GM23338 (cell line): ENCODE measurements around the gene SEC16B. TPM values are rescaled to one million over a fixed set of nuclear protein-coding genes. Genes with fewer than 3 reads are reported as not detected.

Source experiments
- ATAC-seq: fragments of 200-7000 bp; cut with Tn5 transposase; 3 replicates; pipeline ENCODE4 v1.9.1; 2020
- DNase-seq: peaks from one replicate; pipeline ENCODE4 v3.0.0-alpha.2; 2015; ENCODE audit warnings: low spot score
- H2AFZ ChIP-seq: fragments of 200-600 bp; sonication (generic); 2 replicates; pipeline ENCODE4 v1.8.0; 2016; ENCODE audit warnings: antibody characterized with exemption, mild to moderate bottlenecking, moderate library complexity
- H3F3A ChIP-seq: fragments of 200-600 bp; sonication (generic); replicated peaks from 2 replicates; pipeline ENCODE4 v1.8.0; 2017; ENCODE audit warnings: antibody characterized with exemption, mixed run types, low read depth
- H3K27ac ChIP-seq: fragments of 200-600 bp; sonication (generic); 2 replicates; pipeline ENCODE4 v1.6.1; 2016; ENCODE audit warnings: low read depth
- H3K27me3 ChIP-seq: fragments of 200-600 bp; sonication (generic); 2 replicates; pipeline ENCODE4 v1.8.0; 2016; ENCODE audit warnings: mild to moderate bottlenecking, mixed run types, moderate library complexity; ENCODE audit not compliant: insufficient read depth
- H3K36me3 ChIP-seq: fragments of 200-600 bp; sonication (generic); 2 replicates; pipeline ENCODE4 v1.8.0; 2016; ENCODE audit warnings: mild to moderate bottlenecking; ENCODE audit not compliant: insufficient read depth
- H3K4me1 ChIP-seq: fragments of 200-600 bp; sonication (generic); 2 replicates; pipeline ENCODE4 v1.8.0; 2016; ENCODE audit warnings: mild to moderate bottlenecking, moderate library complexity; ENCODE audit not compliant: insufficient read depth
- H3K4me2 ChIP-seq: fragments of 200-600 bp; sonication (generic); 2 replicates; pipeline ENCODE4 v1.7.1; 2017; ENCODE audit warnings: mixed run types
- H3K4me3 ChIP-seq: fragments of 200-600 bp; sonication (generic); 2 replicates; pipeline ENCODE4 v1.6.1; 2016; ENCODE audit warnings: mixed run types
- H3K79me2 ChIP-seq: fragments of 200-600 bp; sonication (generic); replicated peaks from 2 replicates; pipeline ENCODE4 v1.8.0; 2017; ENCODE audit warnings: mild to moderate bottlenecking; ENCODE audit not compliant: insufficient read depth
- H3K9me2 ChIP-seq: fragments of 200-600 bp; sonication (generic); 2 replicates; pipeline ENCODE4 v1.8.0; 2017; ENCODE audit not compliant: insufficient read depth
- H4K20me1 ChIP-seq: fragments of 200-600 bp; sonication (generic); replicated peaks from 2 replicates; pipeline ENCODE4 v1.8.0; 2017; ENCODE audit warnings: mild to moderate bottlenecking; ENCODE audit not compliant: insufficient read depth
- H3K27ac Mint-ChIP-seq: 2 replicates; pipeline ENCODE4 v1.8.0; 2020; ENCODE audit warnings: inconsistent platforms, mild to moderate bottlenecking, moderate library complexity, mixed read lengths
- H3K27me3 Mint-ChIP-seq: 3 replicates; pipeline ENCODE4 v1.8.0; 2022; ENCODE audit warnings: low read depth, mild to moderate bottlenecking, moderate library complexity, mixed read lengths, inconsistent platforms; ENCODE audit not compliant: insufficient read depth, poor library complexity
- H3K36me3 Mint-ChIP-seq: 3 replicates; pipeline ENCODE4 v1.8.0; 2021; ENCODE audit warnings: low read depth, mild to moderate bottlenecking, inconsistent platforms, moderate library complexity, mixed read lengths
- H3K4me1 Mint-ChIP-seq: 3 replicates; pipeline ENCODE4 v1.8.0; 2020; ENCODE audit warnings: mild to moderate bottlenecking, inconsistent platforms, mixed read lengths
- H3K4me3 Mint-ChIP-seq: 3 replicates; pipeline ENCODE4 v1.8.0; 2021; ENCODE audit warnings: moderate library complexity, mild to moderate bottlenecking, inconsistent platforms, mixed read lengths
- H3K9me3 Mint-ChIP-seq: 3 replicates; pipeline ENCODE4 v1.8.0; 2020; ENCODE audit warnings: moderate library complexity, mild to moderate bottlenecking, inconsistent platforms, mixed read lengths
- CREB1 ChIP-seq: fragments of 250-450 bp; sonication (Bioruptor Pico); IDR thresholded peaks from 2 replicates; pipeline ENCODE4 v1.5.0; 2020; ENCODE audit warnings: low read depth, mild to moderate bottlenecking, moderate library complexity
- ETS1 ChIP-seq: IDR thresholded peaks from 2 replicates; pipeline ENCODE4 v1.6.1; 2016; ENCODE audit warnings: antibody characterized with exemption
- EZH2 ChIP-seq: fragments of 200-600 bp; sonication (generic); IDR thresholded peaks from one replicate; pipeline ENCODE4 v1.8.0; 2017; ENCODE audit warnings: antibody characterized with exemption, mild to moderate bottlenecking, low read depth; ENCODE audit not compliant: unreplicated experiment
- EZH2phosphoT487 ChIP-seq: fragments of 200-600 bp; sonication (generic); IDR thresholded peaks from one replicate; pipeline ENCODE4 v1.8.1; 2018; ENCODE audit warnings: antibody characterized with exemption; ENCODE audit not compliant: unreplicated experiment
- JUNB ChIP-seq: IDR thresholded peaks from one replicate; pipeline ENCODE4 v1.6.1; 2016; ENCODE audit warnings: antibody characterized with exemption; ENCODE audit not compliant: unreplicated experiment
- NANOG ChIP-seq: IDR thresholded peaks from 2 replicates; pipeline ENCODE4 v1.6.1; 2016; ENCODE audit warnings: antibody characterized with exemption, borderline replicate concordance
- POLR2AphosphoS5 ChIP-seq: IDR thresholded peaks from 2 replicates; pipeline ENCODE4 v1.6.1; 2016; ENCODE audit warnings: antibody characterized with exemption, low read depth
- STAT1 ChIP-seq: IDR thresholded peaks from one replicate; pipeline ENCODE4 v1.6.1; 2016; ENCODE audit warnings: antibody characterized with exemption; ENCODE audit not compliant: unreplicated experiment
- ZNF114 ChIP-seq: fragments of 250-450 bp; sonication (Bioruptor Pico); IDR thresholded peaks from 2 replicates; pipeline ENCODE4 v1.5.0; 2020; ENCODE audit warnings: mild to moderate bottlenecking, moderate library complexity
- ZNF331 ChIP-seq: fragments of 250-450 bp; sonication (Bioruptor Pico); IDR thresholded peaks from 2 replicates; pipeline ENCODE4 v1.5.0; 2020; ENCODE audit warnings: low read depth, mild to moderate bottlenecking, moderate library complexity
- polyA plus RNA-seq: library from polyadenylated mRNA; unstranded; fragments of >200 nt; fragmentation: Nextera tagmentation; extraction: Ambion mirVana; gene quantifications from 2 replicates; pipeline ENCODE4 v1.2.1, GENCODE V29; 2016
- total RNA-seq: library from RNA; depleted of rRNA; stranded (reverse); fragments of >200 nt; shearing (Covaris generic); gene quantifications from 2 replicates; pipeline ENCODE4 v1.2.3, GENCODE V29; 2014
- TF ChIP-seq, protein P1 (sequence below): fragments of 250-450 bp; sonication (Bioruptor Pico); IDR thresholded peaks from 2 replicates; pipeline ENCODE4 v1.5.0; 2020; ENCODE audit warnings: mild to moderate bottlenecking, moderate library complexity
- TF ChIP-seq, protein P2 (sequence below), 2 experiments: fragments of 200-600 bp in 1 of 2; sonication (generic) in 1 of 2; conservative IDR thresholded peaks; 2 replicates each; pipeline versions ENCODE4 v1.5.1 to v1.6.1; 2016 to 2017; ENCODE audit warnings: antibody characterized with exemption in 2 of 2, low read depth in 2 of 2, mild to moderate bottlenecking in 2 of 2, moderate library complexity in 1 of 2
- TF ChIP-seq, protein P3 (sequence below): IDR thresholded peaks from one replicate; pipeline ENCODE4 v1.6.1; 2018; ENCODE audit warnings: antibody characterized with exemption; ENCODE audit not compliant: unreplicated experiment

The SEC16B gene
- total and polyA plus RNA-seq, 2 experiments from 2014 or later = 0.29 to 1.2 TPM

GRCh38 chr1:178005450-178005849 is 35.6 kb upstream of the SEC16B start:
- Histone ChIP-seq H3K4me2 (no peak overlapping the region), H3K27me3 (no peaks in the 10 kb centered on the region), H3K36me3 (no peaks in the 10 kb centered on the region), H3K79me2 (no peaks in the 10 kb centered on the region), H3K27ac (no peak overlapping the region), H3F3A (no peaks in the 10 kb centered on the region), H2AFZ (no peak overlapping the region), H3K4me1 (peaks cover 8% of the 10 kb centered on the region), H4K20me1 (no peaks in the 10 kb centered on the region; the same call in 1 of the 2 replicates), H3K4me3 (no peak overlapping the region), H3K9me2 (peaks cover 10% of the 10 kb centered on the region; the same call in 1 of the 2 replicates)
- no peak for DNase-seq
- Mint-ChIP-seq H3K4me3 (no peak overlapping the region), H3K9me3 (no peaks in the 10 kb centered on the region), H3K4me1 (peaks cover 6% of the 10 kb centered on the region), H3K36me3 (no peaks in the 10 kb centered on the region), H3K27ac (no peak overlapping the region), H3K27me3 (no peaks in the 10 kb centered on the region)
- no peak for TF ChIP-seq ZNF331 (CRISPR knock-in tag)
- no peak for TF ChIP-seq EZH2
- TF ChIP-seq, protein P1, sequence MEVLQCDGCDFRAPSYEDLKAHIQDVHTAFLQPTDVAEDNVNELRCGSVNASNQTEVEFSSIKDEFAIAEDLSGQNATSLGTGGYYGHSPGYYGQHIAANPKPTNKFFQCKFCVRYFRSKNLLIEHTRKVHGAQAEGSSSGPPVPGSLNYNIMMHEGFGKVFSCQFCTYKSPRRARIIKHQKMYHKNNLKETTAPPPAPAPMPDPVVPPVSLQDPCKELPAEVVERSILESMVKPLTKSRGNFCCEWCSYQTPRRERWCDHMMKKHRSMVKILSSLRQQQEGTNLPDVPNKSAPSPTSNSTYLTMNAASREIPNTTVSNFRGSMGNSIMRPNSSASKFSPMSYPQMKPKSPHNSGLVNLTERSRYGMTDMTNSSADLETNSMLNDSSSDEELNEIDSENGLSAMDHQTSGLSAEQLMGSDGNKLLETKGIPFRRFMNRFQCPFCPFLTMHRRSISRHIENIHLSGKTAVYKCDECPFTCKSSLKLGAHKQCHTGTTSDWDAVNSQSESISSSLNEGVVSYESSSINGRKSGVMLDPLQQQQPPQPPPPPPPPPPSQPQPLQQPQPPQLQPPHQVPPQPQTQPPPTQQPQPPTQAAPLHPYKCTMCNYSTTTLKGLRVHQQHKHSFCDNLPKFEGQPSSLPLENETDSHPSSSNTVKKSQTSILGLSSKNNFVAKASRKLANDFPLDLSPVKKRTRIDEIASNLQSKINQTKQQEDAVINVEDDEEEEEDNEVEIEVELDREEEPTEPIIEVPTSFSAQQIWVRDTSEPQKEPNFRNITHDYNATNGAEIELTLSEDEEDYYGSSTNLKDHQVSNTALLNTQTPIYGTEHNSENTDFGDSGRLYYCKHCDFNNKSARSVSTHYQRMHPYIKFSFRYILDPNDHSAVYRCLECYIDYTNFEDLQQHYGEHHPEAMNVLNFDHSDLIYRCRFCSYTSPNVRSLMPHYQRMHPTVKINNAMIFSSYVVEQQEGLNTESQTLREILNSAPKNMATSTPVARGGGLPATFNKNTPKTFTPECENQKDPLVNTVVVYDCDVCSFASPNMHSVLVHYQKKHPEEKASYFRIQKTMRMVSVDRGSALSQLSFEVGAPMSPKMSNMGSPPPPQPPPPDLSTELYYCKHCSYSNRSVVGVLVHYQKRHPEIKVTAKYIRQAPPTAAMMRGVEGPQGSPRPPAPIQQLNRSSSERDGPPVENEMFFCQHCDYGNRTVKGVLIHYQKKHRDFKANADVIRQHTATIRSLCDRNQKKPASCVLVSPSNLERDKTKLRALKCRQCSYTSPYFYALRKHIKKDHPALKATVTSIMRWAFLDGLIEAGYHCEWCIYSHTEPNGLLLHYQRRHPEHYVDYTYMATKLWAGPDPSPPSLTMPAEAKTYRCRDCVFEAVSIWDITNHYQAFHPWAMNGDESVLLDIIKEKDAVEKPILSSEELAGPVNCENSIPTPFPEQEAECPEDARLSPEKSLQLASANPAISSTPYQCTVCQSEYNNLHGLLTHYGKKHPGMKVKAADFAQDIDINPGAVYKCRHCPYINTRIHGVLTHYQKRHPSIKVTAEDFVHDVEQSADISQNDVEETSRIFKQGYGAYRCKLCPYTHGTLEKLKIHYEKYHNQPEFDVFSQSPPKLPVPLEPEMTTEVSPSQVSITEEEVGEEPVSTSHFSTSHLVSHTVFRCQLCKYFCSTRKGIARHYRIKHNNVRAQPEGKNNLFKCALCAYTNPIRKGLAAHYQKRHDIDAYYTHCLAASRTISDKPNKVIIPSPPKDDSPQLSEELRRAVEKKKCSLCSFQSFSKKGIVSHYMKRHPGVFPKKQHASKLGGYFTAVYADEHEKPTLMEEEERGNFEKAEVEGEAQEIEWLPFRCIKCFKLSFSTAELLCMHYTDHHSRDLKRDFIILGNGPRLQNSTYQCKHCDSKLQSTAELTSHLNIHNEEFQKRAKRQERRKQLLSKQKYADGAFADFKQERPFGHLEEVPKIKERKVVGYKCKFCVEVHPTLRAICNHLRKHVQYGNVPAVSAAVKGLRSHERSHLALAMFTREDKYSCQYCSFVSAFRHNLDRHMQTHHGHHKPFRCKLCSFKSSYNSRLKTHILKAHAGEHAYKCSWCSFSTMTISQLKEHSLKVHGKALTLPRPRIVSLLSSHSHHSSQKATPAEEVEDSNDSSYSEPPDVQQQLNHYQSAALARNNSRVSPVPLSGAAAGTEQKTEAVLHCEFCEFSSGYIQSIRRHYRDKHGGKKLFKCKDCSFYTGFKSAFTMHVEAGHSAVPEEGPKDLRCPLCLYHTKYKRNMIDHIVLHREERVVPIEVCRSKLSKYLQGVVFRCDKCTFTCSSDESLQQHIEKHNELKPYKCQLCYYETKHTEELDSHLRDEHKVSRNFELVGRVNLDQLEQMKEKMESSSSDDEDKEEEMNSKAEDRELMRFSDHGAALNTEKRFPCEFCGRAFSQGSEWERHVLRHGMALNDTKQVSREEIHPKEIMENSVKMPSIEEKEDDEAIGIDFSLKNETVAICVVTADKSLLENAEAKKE = no peak
- TF ChIP-seq ETS1 = no peak
- no peak for TF ChIP-seq EZH2phosphoT487
- no peak for TF ChIP-seq ZNF114
- TF ChIP-seq CREB1 (CRISPR knock-in tag) = no peak
- TF ChIP-seq, protein P2, sequence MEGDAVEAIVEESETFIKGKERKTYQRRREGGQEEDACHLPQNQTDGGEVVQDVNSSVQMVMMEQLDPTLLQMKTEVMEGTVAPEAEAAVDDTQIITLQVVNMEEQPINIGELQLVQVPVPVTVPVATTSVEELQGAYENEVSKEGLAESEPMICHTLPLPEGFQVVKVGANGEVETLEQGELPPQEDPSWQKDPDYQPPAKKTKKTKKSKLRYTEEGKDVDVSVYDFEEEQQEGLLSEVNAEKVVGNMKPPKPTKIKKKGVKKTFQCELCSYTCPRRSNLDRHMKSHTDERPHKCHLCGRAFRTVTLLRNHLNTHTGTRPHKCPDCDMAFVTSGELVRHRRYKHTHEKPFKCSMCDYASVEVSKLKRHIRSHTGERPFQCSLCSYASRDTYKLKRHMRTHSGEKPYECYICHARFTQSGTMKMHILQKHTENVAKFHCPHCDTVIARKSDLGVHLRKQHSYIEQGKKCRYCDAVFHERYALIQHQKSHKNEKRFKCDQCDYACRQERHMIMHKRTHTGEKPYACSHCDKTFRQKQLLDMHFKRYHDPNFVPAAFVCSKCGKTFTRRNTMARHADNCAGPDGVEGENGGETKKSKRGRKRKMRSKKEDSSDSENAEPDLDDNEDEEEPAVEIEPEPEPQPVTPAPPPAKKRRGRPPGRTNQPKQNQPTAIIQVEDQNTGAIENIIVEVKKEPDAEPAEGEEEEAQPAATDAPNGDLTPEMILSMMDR (conservative IDR thresholded peaks at IDR 0.05; ENCODE audit: low read depth in 2 of 2) = no peak
- TF ChIP-seq, protein P3, sequence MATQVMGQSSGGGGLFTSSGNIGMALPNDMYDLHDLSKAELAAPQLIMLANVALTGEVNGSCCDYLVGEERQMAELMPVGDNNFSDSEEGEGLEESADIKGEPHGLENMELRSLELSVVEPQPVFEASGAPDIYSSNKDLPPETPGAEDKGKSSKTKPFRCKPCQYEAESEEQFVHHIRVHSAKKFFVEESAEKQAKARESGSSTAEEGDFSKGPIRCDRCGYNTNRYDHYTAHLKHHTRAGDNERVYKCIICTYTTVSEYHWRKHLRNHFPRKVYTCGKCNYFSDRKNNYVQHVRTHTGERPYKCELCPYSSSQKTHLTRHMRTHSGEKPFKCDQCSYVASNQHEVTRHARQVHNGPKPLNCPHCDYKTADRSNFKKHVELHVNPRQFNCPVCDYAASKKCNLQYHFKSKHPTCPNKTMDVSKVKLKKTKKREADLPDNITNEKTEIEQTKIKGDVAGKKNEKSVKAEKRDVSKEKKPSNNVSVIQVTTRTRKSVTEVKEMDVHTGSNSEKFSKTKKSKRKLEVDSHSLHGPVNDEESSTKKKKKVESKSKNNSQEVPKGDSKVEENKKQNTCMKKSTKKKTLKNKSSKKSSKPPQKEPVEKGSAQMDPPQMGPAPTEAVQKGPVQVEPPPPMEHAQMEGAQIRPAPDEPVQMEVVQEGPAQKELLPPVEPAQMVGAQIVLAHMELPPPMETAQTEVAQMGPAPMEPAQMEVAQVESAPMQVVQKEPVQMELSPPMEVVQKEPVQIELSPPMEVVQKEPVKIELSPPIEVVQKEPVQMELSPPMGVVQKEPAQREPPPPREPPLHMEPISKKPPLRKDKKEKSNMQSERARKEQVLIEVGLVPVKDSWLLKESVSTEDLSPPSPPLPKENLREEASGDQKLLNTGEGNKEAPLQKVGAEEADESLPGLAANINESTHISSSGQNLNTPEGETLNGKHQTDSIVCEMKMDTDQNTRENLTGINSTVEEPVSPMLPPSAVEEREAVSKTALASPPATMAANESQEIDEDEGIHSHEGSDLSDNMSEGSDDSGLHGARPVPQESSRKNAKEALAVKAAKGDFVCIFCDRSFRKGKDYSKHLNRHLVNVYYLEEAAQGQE = no peak
- TF ChIP-seq POLR2AphosphoS5 = no peak
- no peak for TF ChIP-seq JUNB
- TF ChIP-seq NANOG = no peak
- no peak for TF ChIP-seq STAT1
- ATAC-seq = no peak
